K562 (cell line): ENCODE measurements around the gene CHMP5. TPM values are rescaled to one million over a fixed set of nuclear protein-coding genes. Genes with fewer than 3 reads are reported as not detected.
A peak's percentile ranks its signal among the peaks of the same experiment; 100 is the strongest.

Experiments
- ARID2 ChIP-seq: fragments of 450-650 bp; IDR thresholded peaks from 2 replicates; pipeline ENCODE4 v1.6.1; 2017; ENCODE audit warnings: antibody characterized with exemption, mild to moderate bottlenecking
- CREBBP ChIP-seq: IDR thresholded peaks from one replicate; pipeline ENCODE4 v1.6.1; 2012; ENCODE audit warnings: low read depth, mild to moderate bottlenecking, control low read depth, inconsistent platforms, low read length
- CSDE1 ChIP-seq, 2 experiments: fragments of 450-650 bp; IDR thresholded peaks; 2 replicates each; pipeline ENCODE4 v1.6.1; 2016; ENCODE audit warnings: mild to moderate bottlenecking in 1 of 2
- CXXC5 ChIP-seq: fragments of 250-450 bp; sonication (Bioruptor Pico); IDR thresholded peaks from 2 replicates; pipeline ENCODE4 v1.8.0; 2022; ENCODE audit warnings: inconsistent platforms, mild to moderate bottlenecking, moderate library complexity
- FOXA3 ChIP-seq, 2 experiments: fragments of 450-650 bp in 1 of 2; sonication (generic) in 1 of 2; formaldehyde crosslinking; IDR thresholded peaks in 1 of 2; conservative IDR thresholded peaks in 1 of 2; 2 replicates each; pipeline versions ENCODE4 v1.4.0 to v1.8.0; 2020 to 2022; ENCODE audit warnings: mild to moderate bottlenecking in 2 of 2, missing genetic modification reagents in 1 of 2
- FOXK2 ChIP-seq, 2 experiments: fragments of 450-650 bp; IDR thresholded peaks in 1 of 2; conservative IDR thresholded peaks in 1 of 2; 2 replicates each; pipeline ENCODE4 v1.6.1; 2016; ENCODE audit warnings: low read depth in 2 of 2, mild to moderate bottlenecking in 1 of 2
- FOXP1 ChIP-seq: sonication (generic); formaldehyde crosslinking; IDR thresholded peaks from 2 replicates; pipeline ENCODE4 v1.8.0; 2022; ENCODE audit warnings: mild to moderate bottlenecking, missing genetic modification reagents
- KAT2B ChIP-seq: IDR thresholded peaks from one replicate; pipeline ENCODE4 v1.6.1; 2012; ENCODE audit warnings: low read depth, mild to moderate bottlenecking, control low read depth, inconsistent platforms, low read length, moderate library complexity
- MAX ChIP-seq: sonication (generic); formaldehyde crosslinking; IDR thresholded peaks from 2 replicates; pipeline ENCODE4 v1.9.0; 2022; ENCODE audit warnings: mild to moderate bottlenecking, missing genetic modification reagents
- MEIS2 ChIP-seq: fragments of 450-650 bp; IDR thresholded peaks from 2 replicates; pipeline ENCODE4 v1.6.1; 2014; ENCODE audit warnings: mild to moderate bottlenecking; ENCODE audit not compliant: partially characterized antibody
- SMAD3 ChIP-seq: fragments of 450-650 bp; formaldehyde crosslinking; conservative IDR thresholded peaks from 2 replicates; pipeline ENCODE4 v1.4.0; 2020; ENCODE audit warnings: mild to moderate bottlenecking
- STAT5B ChIP-seq: fragments of 250-450 bp; sonication (Bioruptor Pico); IDR thresholded peaks from 2 replicates; pipeline ENCODE4 v1.8.0; 2021; ENCODE audit warnings: mild to moderate bottlenecking, inconsistent platforms
- TAF9B ChIP-seq: fragments of 450-650 bp; IDR thresholded peaks from 2 replicates; pipeline ENCODE4 v1.6.1; 2018; ENCODE audit warnings: mild to moderate bottlenecking; ENCODE audit not compliant: partially characterized antibody
- THAP7 ChIP-seq: fragments of 250-450 bp; sonication (Bioruptor Pico); IDR thresholded peaks from 2 replicates; pipeline ENCODE4 v1.5.0; 2021
- ZFP91 ChIP-seq: sonication (generic); formaldehyde crosslinking; IDR thresholded peaks from 2 replicates; pipeline ENCODE4 v1.8.0; 2022; ENCODE audit warnings: mild to moderate bottlenecking, missing genetic modification reagents
- ZNF449 ChIP-seq: fragments of 250-450 bp; sonication (Bioruptor Pico); IDR thresholded peaks from 2 replicates; pipeline ENCODE4 v1.8.0; 2022; ENCODE audit warnings: moderate library complexity, mild to moderate bottlenecking, inconsistent platforms
- ZNF592 ChIP-seq: fragments of 450-650 bp; IDR thresholded peaks from 2 replicates; pipeline ENCODE4 v1.6.1; 2017; ENCODE audit warnings: antibody characterized with exemption, mild to moderate bottlenecking
- ZNF644 ChIP-seq: fragments of 200-800 bp; sonication (Bioruptor generic); IDR thresholded peaks from 2 replicates; pipeline ENCODE4 v1.6.1; 2016; ENCODE audit warnings: low read depth, missing genetic modification characterization, missing compliant biosample characterization
- ZZZ3 ChIP-seq: fragments of 450-650 bp; IDR thresholded peaks from 2 replicates; pipeline ENCODE4 v1.6.1; 2016; ENCODE audit warnings: antibody characterized with exemption, mild to moderate bottlenecking, moderate library complexity
- polyA plus RNA-seq, 8 experiments: library from polyadenylated mRNA; depleted of rRNA in 4 of 8; stranded (reverse) in 5 of 8; unstranded in 3 of 8; fragments of >200 nt; fragmentation: Nextera tagmentation in 2 of 8; fragmentation: Illumina TruSeq in 1 of 8; extraction: Ambion mirVana in 2 of 8; extraction: Trizol in 1 of 8; gene quantifications; 2 replicates each; pipeline versions ENCODE4 v1.2.1 to v1.2.3, GENCODE V29; 2011 to 2014; ENCODE audit warnings: inconsistent platforms in 1 of 8, missing spikeins in 1 of 8
- total RNA-seq, 7 experiments: library from RNA; depleted of rRNA in 6 of 7; stranded (reverse); fragments of >200 nt in 6 of 7; fragmentation: Illumina TruSeq in 2 of 7; extraction: Trizol in 2 of 7; gene quantifications; 2 replicates each; pipeline versions ENCODE4 v1.2.1 to v1.2.3, GENCODE V29; 2011 to 2021; ENCODE audit warnings: low replicate concordance in 1 of 7

The CHMP5 gene
- total and polyA plus RNA-seq, 9 of the 15 experiments (the other 6 are each of a cell fraction or from before 2014, with no cell fraction given), result 36.0 to 105 (median 54.9) TPM

GRCh38 chr9:33290247-33291030 lies 25.6 kb downstream of the CHMP5 start, which contains the start of gene NFX1 (continued):
- TF ChIP-seq TAF9B (peak; percentile 78), ARID2 (no peak), MAX (peak; percentile 95), CXXC5 (CRISPR knock-in tag) (peak; percentile 75), FOXA3 (CRISPR knock-in tag; conservative IDR thresholded peaks at IDR 0.05 in 1 of 2, IDR thresholded peaks at IDR 0.05 in 1 of 2) (no peak), FOXK2 (conservative IDR thresholded peaks at IDR 0.05 in 1 of 2, IDR thresholded peaks at IDR 0.05 in 1 of 2; ENCODE audit: low read depth in 2 of 2) (peak; percentile 97 to 98), THAP7 (CRISPR knock-in tag) (peak; percentile 24; the same call in 1 of the 2 replicates), ZFP91 (no peak), SMAD3 (CRISPR knock-in tag) (no peak), KAT2B (no peak), ZZZ3 (0 out of 2 replicates have a peak, but pooled peaks have one; percentile 64), MEIS2 (peak; percentile 81), ZNF592 (peak; percentile 71), ZNF449 (CRISPR knock-in tag) (no peak), STAT5B (CRISPR knock-in tag) (no peak), FOXP1 (peak; percentile 52), CREBBP (no peak), CSDE1 (IDR thresholded peaks at IDR 0.05) (peak in 1 of 2 experiments; percentile 81; a peak in 2 of 4 replicates), ZNF644 (tag) (no peak)
